Activated T-helper 1 cell treated with Interleukin-2 at 50 U/mL for 16 hours (primary cell): Measurements from ENCODE around the gene NLRP13.
"Not testable (repeated sequence)": the region's sequence is repeated elsewhere in the genome, so short reads cannot be mapped to it uniquely, and the experiment has no call there.

Experiments used
- DNase-seq: peaks from one replicate; pipeline ENCODE4 v3.0.0-alpha.2; 2020; ENCODE audit warnings: low read depth

Gene NLRP13

GRCh38 chr19:55931936-55932386 is at the start of gene NLRP13:
Gene NLRP13 (minus strand): TSS chr19:55932336. CDS start chr19:55932311, 25 bp downstream.
- DNase-seq, result no peak

- no peak for DNase-seq
Measured at GRCh38 chr19:55980415-55980814, 48.3 kb upstream of the NLRP13 start.

- no peak for DNase-seq
Measured at GRCh38 chr19:55973982-55974381, 41.8 kb upstream of the NLRP13 start.

- DNase-seq, result no peak
Measured at GRCh38 chr19:55962186-55962585, 30.1 kb upstream of the NLRP13 start.

- DNase-seq, result no peak
Measured at GRCh38 chr19:55959996-55960675, 28.0 kb upstream of the NLRP13 start.

DNA sequence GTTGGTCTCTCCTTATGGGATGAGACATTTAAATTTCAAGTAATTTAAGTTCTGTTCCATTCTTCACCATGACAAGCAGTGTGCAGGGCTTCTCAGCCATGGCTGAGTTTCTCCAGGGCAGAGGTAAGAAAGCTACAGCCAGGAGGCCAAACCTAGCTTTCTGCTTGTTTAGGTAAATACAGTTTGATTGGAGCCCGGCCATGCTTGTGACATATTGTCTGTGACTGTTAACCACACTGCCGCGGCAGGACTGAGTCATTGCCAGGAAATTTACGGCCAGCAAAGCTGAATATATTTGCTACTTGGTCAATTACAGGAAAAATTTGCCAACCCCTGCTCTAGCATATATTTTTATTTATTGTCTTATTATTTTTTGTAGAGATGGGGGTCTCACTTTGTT is 26.2 kb upstream of the NLRP13 start:
- no peak for DNase-seq

DNA sequence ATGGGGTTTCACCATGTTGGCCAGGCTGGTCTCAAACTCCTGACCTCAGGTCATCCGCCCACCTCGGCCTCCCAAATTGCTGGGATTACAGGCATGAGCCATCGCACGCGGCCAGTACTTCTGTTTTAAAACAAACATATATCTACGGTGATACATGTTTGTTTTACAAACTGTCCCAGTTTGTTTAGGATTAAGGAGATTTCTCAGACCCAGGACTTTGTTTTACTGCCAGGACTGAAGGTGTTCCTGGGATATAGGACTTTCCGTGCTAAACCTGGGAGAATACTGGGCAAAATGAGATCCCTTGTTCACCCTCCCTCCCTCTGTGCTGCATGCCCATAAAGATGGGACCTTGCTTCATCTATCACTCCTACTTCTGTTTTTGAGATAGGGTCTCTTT is 24.3 kb upstream of the NLRP13 start:
- no peak for DNase-seq

- not testable (repeated sequence) for DNase-seq
Measured at GRCh38 chr19:55950566-55950965, 18.4 kb upstream of the NLRP13 start.

GRCh38 chr19:55947532-55947931 is 15.4 kb upstream of the NLRP13 start, which contains the start of gene NLRP8:
Gene NLRP8 (plus strand): TSS chr19:55947832.
- no peak for DNase-seq

DNA sequence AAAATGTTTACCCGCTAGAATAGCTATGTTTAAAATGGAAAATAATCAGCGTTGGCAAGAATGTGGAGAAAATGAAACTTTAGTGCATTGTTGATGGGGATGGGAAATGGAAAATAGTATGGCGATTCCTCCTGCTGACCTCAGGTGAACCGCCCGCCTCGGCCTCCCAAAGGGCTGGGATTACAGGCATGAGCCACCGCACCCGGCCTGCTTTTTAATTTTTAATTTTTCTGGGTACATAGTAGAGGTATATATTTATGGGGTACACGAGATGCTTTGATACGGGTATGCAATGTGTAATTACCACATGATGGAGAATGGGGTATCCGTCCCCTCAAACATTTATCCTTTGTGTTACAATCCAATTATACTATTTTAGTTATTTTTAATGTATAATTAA is 8.2 kb upstream of the NLRP13 start:
- no peak for DNase-seq

DNA sequence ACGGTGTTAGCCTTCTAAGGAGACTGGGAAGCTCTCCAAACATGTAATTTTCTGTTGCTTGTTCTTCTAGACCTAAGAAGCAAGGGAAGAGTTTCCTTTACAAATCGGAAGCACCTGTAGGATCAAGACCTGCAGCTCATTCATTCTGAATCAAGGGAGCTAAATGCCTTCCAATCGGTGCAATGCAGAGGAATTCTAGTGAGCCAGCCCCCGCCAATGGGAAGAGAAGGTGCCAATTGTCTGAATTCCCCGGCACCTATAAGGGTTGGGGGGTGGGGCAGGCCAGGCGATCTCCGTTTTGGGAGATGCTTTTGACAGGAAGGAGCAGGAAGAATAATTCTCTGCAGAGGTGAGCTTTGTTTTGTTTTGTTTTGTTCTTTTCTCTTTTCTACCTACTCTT is 7.1 kb upstream of the NLRP13 start:
- DNase-seq, result no peak

DNA sequence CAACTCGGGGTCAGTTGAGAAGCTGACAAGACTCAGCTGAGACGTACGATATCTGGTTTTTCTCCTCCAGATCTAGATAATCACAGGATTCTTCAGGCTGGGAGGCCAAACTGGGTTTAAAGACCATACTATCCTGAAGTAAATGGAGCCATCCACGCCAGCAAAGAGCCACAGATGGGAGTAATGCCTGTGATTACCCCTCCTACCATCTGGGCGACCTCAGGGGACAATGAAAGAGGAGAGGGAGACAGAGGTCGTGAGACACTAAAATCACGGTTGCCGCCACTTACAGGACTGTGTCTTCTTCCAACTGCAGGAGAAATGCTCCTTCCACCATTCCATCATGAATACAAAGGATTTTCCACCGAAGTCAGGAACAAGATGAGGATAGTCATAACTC is 3.1 kb upstream of the NLRP13 start:
- no peak for DNase-seq

DNA sequence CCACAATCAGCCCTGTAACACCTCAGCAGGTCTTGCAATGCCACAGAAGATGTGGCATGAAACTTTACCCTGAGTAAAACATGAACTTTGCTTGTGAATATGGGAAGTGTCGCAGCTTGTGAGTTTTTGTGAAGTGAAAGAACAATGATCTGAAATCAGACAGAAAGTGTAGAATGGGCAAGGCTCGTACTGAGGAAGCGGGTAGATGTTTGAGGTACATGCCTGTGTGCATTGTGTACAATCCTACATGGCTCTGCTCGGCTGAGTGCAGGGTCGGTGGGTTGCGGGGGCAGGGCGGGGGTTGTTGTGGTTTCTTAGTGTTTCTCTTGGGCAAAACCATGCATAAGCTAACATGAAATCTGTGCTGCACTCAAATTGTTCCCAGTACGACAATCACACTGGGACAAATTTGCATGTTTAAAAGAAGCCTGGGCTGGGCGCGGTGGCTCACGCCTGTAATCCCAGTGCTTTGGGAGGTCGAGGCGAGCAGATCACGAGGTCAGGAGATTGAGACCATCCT is 1.1 kb downstream of the NLRP13 start:
- no peak for DNase-seq

- DNase-seq, result not testable (repeated sequence)
Measured at GRCh38 chr19:55929258-55929657, 2.9 kb downstream of the NLRP13 start.

DNA sequence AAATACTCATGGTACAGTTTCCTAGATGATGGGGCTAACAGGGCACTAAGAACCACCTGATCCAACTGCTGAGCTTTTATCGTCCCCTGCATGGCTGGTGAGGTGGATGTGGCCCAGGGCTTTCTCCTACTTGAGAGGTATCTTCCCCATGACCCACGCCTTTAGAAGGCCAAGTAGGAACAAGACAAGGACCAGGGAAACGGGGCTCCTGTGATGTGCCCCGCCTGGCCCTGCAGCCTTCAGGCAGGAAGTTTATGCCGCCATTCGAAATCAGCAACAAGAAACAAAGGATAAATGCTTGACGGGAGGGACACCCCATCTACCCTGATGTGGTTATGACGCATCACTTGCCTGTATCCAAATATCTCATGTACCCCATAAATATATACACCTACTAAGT is 4.1 kb downstream of the NLRP13 start:
- no peak for DNase-seq

DNA sequence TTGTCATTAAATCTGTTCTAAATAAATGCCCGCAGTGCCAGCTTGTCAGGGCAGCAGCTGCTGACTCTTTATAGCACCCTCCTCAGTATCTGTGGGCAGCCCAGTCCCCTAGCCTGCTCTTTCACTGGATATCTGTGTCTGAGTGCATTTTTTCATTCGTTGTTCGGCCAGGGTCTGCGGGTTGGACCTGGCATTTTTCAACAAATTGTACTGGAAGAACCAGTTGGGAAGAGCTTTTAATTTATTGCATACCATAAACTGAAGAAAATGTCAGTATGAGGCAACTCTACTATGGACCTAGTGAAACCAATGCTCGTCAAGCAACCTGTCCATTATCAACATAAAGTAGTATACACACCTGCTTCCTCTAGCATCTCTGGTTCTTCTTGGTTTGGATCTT is 8.6 kb downstream of the NLRP13 start:
- no peak for DNase-seq

DNA sequence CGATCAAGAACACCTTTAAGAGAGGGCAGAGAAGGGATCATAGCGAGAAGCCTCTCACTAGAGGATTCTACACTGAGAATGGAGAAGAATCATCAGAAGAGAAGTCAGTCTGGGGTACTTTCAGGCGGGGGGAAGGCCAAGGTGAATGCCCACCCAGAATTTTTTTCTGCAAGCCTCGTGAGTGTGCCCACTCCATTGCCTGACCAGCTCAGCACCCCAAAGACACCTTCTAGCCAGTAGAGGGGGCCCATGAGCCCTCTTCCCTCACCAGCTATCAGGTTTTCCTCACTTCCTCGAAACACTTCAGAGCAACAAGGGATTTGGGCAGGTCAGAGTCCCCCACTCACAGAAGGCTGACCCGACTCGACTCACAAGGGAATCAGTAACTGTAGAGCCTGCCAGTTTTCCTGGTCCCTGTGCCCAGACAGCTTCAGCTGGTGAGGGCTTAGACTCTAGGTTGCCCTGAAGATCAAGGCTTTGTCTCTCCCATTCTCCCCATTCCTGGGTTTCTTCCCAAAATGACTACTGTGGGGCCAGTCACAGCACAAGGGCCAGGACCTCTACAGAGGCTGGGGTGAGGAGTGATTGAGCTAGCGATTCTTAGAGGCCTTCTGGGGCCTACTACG is 18.4 kb downstream of the NLRP13 start:
- no peak for DNase-seq

DNA sequence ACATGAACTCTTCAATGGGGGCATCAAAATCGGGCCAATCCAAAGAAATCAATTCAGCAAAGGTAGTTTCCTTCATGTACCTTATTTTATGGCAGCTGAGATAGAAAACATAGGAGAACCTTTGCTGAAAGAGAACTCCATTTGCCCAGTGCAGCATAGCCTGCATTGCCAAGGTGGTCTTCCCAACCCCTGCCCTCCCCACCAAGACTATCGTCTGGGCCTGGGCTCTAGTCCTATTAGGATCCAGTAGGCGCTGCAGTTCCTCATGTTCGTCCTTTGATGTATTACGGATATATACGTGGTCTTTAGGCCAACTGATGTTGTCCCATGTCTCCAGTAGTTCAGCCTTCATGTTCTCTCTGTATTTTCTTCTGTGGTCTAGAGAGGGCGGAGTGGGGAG is 19.2 kb downstream of the NLRP13 start:
- no peak for DNase-seq

GRCh38 chr19:55909801-55910200 is 22.3 kb downstream of the NLRP13 start:
- no peak for DNase-seq

- DNase-seq, result no peak
Measured at GRCh38 chr19:55907746-55908145, 24.4 kb downstream of the NLRP13 start.

- DNase-seq, result no peak
Measured at GRCh38 chr19:55907286-55907685, 24.9 kb downstream of the NLRP13 start.

- DNase-seq, result no peak
Measured at GRCh38 chr19:55902080-55902751, 29.9 kb downstream of the NLRP13 start.
